ENCODE data around the gene RNF40. TPM values are rescaled to one million over a fixed set of nuclear protein-coding genes. Genes with fewer than 3 reads are reported as not detected.
A peak's percentile ranks its signal among the peaks of the same experiment; 100 is the strongest.

Gene RNF40
- total RNA-seq, 2 donors from 2014 or later: 109 to 112 TPM

DNA sequence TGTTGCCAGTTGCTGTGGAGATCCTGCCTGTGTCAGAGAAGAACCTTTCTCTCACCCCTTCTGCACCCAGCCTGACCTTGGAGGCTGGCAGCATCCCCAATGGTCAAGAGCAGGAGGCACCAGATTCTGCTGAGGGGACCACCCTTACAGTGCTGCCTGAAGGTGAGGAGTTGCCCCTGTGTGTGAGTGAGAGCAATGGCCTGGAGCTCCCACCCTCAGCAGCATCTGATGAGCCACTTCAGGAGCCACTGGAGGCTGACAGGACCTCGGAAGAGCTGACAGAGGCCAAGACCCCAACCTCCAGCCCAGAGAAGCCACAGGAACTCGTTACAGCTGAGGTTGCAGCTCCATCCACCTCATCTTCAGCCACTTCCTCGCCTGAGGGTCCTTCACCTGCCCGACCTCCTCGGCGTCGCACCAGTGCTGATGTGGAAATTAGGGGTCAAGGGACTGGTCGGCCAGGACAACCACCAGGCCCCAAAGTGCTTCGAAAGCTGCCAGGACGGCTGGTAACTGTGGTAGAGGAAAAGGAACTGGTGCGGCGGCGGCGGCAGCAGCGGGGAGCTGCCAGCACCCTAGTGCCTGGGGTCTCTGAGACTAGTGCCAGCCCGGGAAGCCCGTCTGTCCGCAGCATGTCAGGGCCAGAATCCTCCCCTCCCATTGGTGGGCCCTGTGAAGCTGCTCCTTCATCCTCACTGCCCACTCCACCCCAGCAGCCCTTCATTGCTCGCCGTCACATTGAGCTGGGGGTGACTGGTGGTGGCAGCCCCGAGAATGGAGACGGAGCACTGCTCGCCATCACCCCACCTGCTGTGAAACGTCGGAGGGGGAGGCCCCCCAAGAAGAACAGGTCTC lies 24.1 kb upstream of the RNF40 start:
- no peak for DNase-seq (ENCODE audit: low spot score)
- Histone ChIP-seq H3K4me1 (ENCODE audit: control insufficient read depth in 1 of 2, low read depth in 2 of 2) (peaks cover 13 to 23% of the 10 kb centered on the region in 2 donors), H3K27ac (no peak overlapping the region), H3K9me3 (no peaks in the 10 kb centered on the region), H3K27me3 (replicated peaks; ENCODE audit: insufficient read depth) (no peaks in the 10 kb centered on the region), H3K36me3 (peaks cover 62% of the 10 kb centered on the region), H3K4me3 (no peak overlapping the region)
- no peak for ATAC-seq (ENCODE audit: insufficient number of reproducible peaks, low FRiP score, low read depth)
- TF ChIP-seq CTCF (IDR thresholded peaks at IDR 0.05): no peak

- ATAC-seq (ENCODE audit: insufficient number of reproducible peaks, low FRiP score, low read depth): no peak
These were observed 22.9 kb upstream of the RNF40 start for GRCh38 chr16:30738984-30739951.

GRCh38 chr16:30740364-30741251 lies 21.5 kb upstream of the RNF40 start:
- Histone ChIP-seq H3K27ac (peak overlapping the region; percentile 72 to 78), H3K4me3 (peak overlapping the region; percentile 35), H3K27me3 (replicated peaks; ENCODE audit: insufficient read depth) (no peaks in the 10 kb centered on the region), H3K4me1 (ENCODE audit: control insufficient read depth in 1 of 2, low read depth in 2 of 2) (peaks cover 13 to 23% of the 10 kb centered on the region in 2 donors), H3K9me3 (no peaks in the 10 kb centered on the region), H3K36me3 (peaks cover 40% of the 10 kb centered on the region)
- ATAC-seq (ENCODE audit: insufficient number of reproducible peaks, low FRiP score, low read depth) (peak; percentile 64), DNase-seq (ENCODE audit: low spot score) (peak; percentile 55)
- no peak for TF ChIP-seq CTCF (IDR thresholded peaks at IDR 0.05)

More at GRCh38 chr16:30738984-30739951, 22.9 kb upstream of the RNF40 start:
- Histone ChIP-seq H3K27ac (peak overlapping the region; percentile 52 to 78), H3K9me3 (no peaks in the 10 kb centered on the region), H3K27me3 (replicated peaks; ENCODE audit: insufficient read depth) (no peaks in the 10 kb centered on the region), H3K36me3 (peaks cover 50% of the 10 kb centered on the region), H3K4me3 (no peak overlapping the region), H3K4me1 (ENCODE audit: control insufficient read depth in 1 of 2, low read depth in 2 of 2) (peaks cover 13 to 23% of the 10 kb centered on the region in 2 donors)
- TF ChIP-seq CTCF (IDR thresholded peaks at IDR 0.05): no peak
- DNase-seq (ENCODE audit: low spot score): no peak

DNA sequence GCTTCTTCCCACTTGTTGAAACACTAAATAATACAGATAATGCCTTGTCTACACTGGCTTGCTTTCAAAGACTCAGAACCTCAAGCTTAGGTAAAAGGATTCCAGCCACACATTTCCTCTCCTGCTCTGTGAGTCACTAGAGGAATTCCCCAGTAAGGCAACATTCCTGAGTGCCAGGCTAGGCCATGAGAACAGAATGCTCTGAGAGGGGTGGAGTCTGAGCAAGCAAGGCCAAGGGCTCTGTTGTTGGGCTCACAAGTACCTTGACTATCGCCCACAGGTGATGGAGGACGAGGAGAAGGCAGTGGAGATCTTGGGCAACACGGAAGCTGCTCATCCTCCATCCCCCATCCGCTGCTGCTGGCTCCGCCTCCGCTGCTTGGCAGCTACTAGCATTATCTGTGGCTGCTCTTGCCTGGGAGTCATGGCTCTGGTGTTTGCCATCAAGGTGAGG lies 20.6 kb upstream of the RNF40 start:
- H3K27me3 ChIP-seq (replicated peaks; ENCODE audit: insufficient read depth): no peaks in the 10 kb centered on the region
- no peak for TF ChIP-seq CTCF (IDR thresholded peaks at IDR 0.05)
- H3K4me1 ChIP-seq (ENCODE audit: control insufficient read depth in 1 of 2, low read depth in 2 of 2): peaks cover 13 to 23% of the 10 kb centered on the region in 2 donors
- DNase-seq (ENCODE audit: low spot score) (no peak), ATAC-seq (ENCODE audit: insufficient number of reproducible peaks, low FRiP score, low read depth) (peak; percentile 49)
- peak overlapping the region; percentile 72 to 78 for H3K27ac ChIP-seq
- H3K4me3 ChIP-seq: no peak overlapping the region
- peaks cover 31% of the 10 kb centered on the region for H3K36me3 ChIP-seq
- H3K9me3 ChIP-seq: no peaks in the 10 kb centered on the region

Data from thoracic aorta (tissue), 2 donors.